Measurements from ENCODE around the gene MPPED2.

MPPED2 gene

DNA sequence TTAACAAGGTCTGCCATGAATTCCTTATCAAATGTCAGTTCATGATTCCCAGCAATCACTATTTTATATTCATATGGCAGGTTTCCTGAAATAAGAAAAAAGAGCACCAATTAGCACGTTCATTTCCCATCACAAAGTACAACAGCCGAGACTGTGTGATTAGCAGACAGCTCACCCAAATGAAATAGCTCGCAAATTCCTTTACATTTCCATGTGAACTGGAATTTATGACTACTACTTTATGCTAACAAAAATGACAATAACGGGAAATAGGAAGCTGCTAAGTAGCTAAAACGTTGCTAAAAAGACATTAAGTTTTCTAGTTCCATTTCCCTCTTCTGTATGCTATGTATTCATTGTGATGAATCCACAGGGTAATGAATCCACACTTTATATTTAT, 90.7 kb downstream of the MPPED2 start:
- DNase-seq (ENCODE audit: low read depth) = no peak
- no peak overlapping the region for H3K4me3 ChIP-seq (ENCODE audit: low read depth, low read length)
- TF ChIP-seq, protein P1, sequence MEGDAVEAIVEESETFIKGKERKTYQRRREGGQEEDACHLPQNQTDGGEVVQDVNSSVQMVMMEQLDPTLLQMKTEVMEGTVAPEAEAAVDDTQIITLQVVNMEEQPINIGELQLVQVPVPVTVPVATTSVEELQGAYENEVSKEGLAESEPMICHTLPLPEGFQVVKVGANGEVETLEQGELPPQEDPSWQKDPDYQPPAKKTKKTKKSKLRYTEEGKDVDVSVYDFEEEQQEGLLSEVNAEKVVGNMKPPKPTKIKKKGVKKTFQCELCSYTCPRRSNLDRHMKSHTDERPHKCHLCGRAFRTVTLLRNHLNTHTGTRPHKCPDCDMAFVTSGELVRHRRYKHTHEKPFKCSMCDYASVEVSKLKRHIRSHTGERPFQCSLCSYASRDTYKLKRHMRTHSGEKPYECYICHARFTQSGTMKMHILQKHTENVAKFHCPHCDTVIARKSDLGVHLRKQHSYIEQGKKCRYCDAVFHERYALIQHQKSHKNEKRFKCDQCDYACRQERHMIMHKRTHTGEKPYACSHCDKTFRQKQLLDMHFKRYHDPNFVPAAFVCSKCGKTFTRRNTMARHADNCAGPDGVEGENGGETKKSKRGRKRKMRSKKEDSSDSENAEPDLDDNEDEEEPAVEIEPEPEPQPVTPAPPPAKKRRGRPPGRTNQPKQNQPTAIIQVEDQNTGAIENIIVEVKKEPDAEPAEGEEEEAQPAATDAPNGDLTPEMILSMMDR (IDR thresholded peaks at IDR 0.05; ENCODE audit: insufficient read depth, low read depth, low read length, missing control alignments) = no peak

DNA sequence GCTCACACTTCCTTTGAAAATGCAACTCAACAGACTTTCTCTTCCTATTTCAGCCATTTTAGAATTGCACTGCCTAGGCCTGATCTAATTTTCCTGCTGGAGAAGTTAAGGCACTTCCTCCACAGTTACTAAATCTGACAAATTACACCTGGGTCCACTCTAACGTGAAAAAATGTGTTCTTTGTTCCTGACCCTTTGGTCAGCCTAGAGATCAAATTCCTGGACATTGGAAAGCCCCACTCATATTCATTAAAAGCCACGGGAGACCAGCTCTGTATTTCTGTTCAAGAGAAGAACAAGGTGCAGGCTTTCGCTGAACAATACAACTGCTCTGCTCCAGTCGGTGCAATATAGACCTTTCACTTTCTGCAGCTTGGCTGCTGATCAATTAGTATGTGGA, 96.6 kb downstream of the MPPED2 start:
- TF ChIP-seq, protein P1 (IDR thresholded peaks at IDR 0.05; ENCODE audit: insufficient read depth, low read depth, low read length, missing control alignments) = no peak
- no peak for DNase-seq (ENCODE audit: low read depth)
- H3K4me3 ChIP-seq (ENCODE audit: low read depth, low read length) = no peak overlapping the region

DNA sequence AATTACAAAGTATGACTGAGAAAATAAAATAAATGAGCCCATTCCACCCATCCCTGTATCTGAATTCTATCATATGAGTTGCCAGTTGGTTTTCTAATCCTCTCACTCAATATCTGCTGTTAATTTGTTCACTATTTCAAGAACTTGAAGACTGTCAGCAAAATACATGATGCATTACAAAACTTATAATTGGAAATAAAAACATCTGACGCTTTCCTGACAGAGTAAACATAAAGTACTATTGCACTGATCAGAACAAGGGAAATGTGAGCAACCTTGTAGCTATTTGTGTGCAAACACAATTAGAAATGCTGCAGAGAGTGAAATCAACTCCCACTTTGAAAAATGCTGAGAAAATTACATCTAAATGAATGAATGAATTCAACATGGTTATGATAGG, 97.1 kb downstream of the MPPED2 start:
- H3K4me3 ChIP-seq (ENCODE audit: low read depth, low read length) = no peak overlapping the region
- TF ChIP-seq, protein P1 (IDR thresholded peaks at IDR 0.05; ENCODE audit: insufficient read depth, low read depth, low read length, missing control alignments) = no peak
- no peak for DNase-seq (ENCODE audit: low read depth)

DNA sequence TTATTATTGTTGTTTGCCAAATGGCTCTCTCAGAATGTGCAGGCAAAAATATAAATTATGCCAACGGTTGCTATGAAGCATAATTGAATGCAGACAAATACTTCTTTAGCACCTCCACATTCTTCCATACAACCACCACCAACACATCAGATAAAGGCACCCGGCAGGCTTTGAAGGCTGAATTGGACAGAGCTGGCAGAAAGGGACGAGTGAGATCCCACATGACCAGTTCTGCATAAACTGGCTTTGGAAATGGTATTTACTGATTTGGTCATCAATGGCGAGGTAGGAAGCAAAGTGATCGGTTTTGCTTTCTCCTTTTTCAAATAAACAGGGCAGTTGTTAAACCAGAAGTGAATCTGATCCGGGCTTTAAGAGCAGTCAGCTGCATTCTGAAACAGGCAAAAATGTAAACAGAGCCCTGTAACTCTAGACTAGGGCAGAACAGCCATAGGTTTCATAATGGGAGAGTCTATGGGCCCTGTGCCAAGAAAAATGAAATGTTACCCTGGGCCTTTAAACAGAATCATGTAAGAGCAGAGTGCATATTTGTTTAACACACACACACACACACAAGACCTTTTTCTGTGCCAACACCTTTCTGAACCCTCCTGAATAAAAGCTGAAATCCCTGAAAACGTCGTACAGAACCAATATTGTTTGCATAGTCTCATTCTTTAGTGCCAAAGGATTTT, 97.7 kb downstream of the MPPED2 start:
- H3K4me3 ChIP-seq (ENCODE audit: low read depth, low read length) = no peak overlapping the region
- TF ChIP-seq, protein P1 (IDR thresholded peaks at IDR 0.05; ENCODE audit: insufficient read depth, low read depth, low read length, missing control alignments) = no peak
- DNase-seq (ENCODE audit: low read depth) = no peak

DNA sequence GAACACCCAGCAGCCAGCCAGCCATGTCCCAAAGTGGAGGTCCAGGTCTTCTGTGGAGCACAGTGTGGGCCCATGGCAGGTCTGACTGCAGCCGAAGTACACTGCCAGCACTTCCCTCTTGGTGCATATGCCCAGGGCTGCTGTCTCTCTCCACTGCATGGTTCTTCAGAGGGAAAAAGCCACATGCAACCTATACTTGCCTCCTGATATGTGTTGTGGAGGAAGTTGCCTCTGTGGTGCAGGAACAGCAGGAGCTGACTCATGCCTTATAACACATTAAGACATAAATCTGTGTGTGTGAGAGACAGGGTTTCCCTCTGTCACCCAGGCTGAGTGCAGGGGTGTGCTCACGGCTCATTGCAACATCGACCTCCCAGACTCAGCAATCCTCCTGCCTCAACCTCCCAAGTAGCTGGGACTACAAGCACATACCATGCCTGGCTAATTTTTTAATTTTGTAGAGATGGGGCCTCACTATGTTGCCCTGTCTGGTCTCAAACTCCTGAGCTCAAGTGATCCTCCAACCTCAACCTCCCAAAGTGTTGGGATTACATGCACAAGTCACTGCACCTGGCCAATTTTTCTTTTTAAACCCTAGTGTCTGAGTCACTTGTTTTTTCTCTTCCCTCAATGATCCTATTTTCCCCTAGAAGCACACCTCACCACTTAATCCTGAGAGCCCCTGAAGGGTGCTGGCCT, 98.8 kb downstream of the MPPED2 start:
- TF ChIP-seq, protein P1 (IDR thresholded peaks at IDR 0.05; ENCODE audit: insufficient read depth, low read depth, low read length, missing control alignments) = no peak
- DNase-seq (ENCODE audit: low read depth) = no peak

DNA sequence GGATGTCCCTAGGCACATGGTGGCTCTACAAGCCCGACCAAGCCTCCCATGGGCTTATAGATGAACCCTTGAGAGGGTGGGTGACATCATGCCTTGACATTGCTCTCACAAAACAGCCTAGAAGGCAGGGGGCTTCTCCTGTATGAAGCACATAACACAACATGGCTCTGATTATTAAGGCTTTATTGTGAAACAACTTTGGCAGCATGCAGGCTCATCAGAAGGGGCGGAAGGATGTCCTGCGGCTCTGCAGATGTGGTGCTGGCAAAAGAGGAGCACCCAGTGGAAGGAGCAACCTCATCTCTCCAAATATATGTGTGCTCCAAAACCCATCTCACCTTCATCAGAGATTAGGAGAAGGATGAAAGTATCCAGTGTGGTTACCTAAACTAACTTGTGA, 100.4 kb downstream of the MPPED2 start:
- no peak for DNase-seq (ENCODE audit: low read depth)
- TF ChIP-seq, protein P1 (IDR thresholded peaks at IDR 0.05; ENCODE audit: insufficient read depth, low read depth, low read length, missing control alignments) = no peak
- H3K4me3 ChIP-seq (ENCODE audit: low read depth, low read length) = no peak overlapping the region

More for the DNA sequence above, 98.8 kb downstream of the MPPED2 start:
- no peak overlapping the region for H3K4me3 ChIP-seq (ENCODE audit: low read depth, low read length)
